GM21528 (cell line): ENCODE data around the gene FMNL2.
"Not testable (repeated sequence)": the region's sequence is repeated elsewhere in the genome, so short reads cannot be mapped to it uniquely, and the experiment has no call there.

Experiments
- ATAC-seq: cut with Tn5 transposase; IDR thresholded peaks from one replicate; pipeline ENCODE4 v1.9.1; 2021; ENCODE audit warnings: mild to moderate bottlenecking, moderate library complexity; ENCODE audit not compliant: unreplicated experiment, low FRiP score

FMNL2 gene

DNA sequence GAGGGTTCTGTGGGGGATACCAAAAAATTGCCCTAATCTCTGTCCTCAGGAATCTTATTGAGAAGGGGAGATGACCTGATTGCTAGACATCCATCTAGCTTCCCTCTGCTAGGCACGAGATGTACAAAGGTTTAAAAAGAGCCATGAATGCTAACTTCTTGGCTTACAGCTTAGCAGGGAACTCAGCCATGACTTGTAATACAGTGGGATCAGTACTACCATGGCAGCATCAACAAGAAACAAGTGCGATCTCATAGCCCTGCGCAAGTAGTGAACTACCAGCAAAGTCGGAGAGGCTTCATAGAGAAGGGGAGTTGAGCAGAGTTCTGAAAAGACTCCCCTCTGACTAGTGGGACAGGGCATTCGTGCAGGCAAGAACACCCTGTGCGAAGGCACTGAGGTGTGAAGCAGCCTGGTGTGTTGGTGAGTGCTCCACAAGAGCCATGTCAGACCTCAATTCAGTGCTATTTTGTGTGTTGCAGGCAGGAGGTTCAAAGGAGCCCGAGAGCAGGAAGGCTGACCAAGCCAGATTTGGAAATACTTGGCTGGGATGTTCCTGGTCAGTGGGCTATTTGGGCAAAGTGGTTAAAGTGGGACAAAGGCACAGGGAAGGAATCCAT is 130.0 kb downstream of the FMNL2 start:
- ATAC-seq = no peak

- ATAC-seq = no peak
Measured at GRCh38 chr2:152465541-152465940, 130.6 kb downstream of the FMNL2 start.

DNA sequence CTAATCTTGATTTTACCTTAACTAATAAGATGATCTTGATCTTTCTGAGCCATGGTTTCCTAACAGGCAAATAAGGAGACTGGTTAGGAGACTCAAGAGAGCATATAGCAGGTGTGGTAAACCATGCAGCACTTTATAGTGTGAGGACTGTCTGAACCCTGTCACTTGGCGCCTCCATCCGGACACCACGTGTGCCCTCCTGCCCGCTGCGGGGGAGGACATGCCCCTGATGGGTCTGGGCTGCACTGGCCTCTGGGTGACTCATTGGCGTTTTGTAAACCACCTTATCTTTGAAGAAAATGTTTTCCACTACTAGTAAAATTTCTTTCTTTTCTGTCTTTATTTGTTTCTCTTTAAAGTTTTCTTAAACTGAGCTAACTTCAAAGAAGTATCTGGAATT is 131.1 kb downstream of the FMNL2 start:
- no peak for ATAC-seq

DNA sequence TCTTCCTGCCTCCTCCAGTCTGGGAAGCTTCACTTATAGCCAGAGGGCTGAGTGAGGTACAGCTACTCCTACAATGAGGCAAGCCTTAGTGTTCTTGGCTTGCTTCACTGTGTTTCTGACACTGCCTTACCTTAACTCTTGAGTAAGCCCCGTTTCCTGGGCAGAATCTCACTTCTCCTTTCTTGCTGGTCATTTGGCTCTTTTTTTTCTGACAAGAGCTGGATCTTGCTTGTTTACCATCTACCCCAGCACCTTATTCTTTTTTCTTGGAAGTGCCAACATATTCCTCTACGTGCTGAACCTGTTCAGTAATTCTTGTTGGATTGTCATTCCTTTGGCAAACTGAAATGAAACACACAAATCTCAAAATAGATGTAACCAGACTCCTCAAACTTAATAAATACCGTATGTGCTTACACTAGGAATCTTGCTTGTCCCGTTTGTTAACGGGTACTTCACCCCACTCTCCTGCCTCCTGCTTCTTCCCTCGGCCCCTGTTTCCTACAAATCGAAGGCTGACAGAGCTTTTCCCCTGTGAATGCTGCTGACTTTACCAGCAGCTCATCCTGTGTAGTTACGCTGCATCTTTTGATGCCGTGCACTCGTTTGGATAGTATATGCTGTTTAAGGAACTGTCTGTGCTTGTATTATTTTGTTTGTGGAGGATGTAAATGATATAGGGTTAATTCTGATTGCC is 132.2 kb downstream of the FMNL2 start:
- peak; percentile 97 for ATAC-seq

DNA sequence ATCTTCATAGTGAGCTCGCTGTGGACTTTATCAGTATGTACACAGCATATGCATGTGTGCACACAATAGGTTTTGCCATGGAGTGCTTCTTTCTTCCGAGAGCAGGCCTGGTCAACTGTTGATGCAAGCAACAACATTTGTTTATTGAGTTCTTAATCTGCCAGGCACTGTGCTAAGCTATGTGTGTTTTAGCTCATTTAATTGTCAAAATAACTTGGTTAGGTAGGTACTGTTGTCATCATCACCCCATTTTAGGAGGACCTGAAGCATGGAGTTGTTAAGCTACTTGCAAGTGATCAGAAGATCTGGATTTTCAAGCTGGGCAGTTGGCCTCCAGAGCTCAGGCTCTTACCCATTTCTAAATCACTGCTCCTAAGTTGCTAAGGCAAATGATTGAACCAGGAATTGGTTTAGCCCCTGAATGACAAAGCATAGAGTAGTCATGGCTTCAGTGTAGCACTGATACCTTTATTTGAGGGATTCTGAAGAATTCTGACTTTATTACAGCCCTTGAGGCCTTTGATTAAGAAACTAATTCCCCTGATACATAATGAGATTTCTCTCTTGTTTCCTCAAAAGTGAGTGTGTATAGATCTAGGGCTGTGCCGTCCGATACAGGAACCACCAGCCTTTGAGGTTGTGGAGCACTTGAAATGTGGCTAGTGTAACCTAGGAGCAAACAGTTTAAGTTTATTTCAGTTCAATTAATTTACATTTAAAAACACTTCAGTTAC is 132.9 kb downstream of the FMNL2 start:
- no peak for ATAC-seq

- ATAC-seq = no peak
Measured at GRCh38 chr2:152468899-152469692, 134.1 kb downstream of the FMNL2 start.

GRCh38 chr2:152470861-152471854 is 136.2 kb downstream of the FMNL2 start:
- ATAC-seq = no peak

- ATAC-seq = no peak
Measured at GRCh38 chr2:152472481-152472887, 137.5 kb downstream of the FMNL2 start.

DNA sequence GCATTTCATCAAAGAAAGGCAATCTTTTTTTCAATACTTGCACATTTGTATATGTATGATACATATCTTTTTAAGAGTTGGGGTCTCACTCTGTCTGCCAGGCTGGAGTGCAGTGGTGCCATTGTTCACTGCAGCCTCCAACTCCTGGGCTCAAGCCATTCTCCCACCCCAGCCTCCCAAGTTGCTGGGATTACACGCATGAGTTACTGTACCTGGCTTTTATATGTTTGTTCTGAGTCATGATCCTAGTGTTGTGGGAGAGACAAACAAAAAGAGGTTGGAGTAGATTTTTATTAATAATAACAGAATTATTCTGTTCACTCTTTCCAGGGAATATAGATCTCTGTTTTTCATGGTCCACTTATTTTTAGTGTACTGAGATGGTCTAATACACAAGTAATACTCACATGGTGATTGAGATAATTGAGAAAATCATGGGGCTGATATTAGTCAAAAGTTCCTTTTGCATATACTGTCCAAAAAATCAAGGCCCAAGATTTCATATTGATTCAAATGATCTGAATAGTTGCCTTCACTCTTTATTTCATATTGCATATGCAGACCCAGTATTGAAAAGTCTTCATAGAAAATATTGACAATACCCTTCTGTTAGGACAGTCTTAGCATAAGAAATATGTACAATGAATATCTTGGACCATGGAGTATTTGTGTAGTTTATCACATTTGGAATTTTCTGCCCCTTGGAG is 138.3 kb downstream of the FMNL2 start:
- ATAC-seq = no peak

DNA sequence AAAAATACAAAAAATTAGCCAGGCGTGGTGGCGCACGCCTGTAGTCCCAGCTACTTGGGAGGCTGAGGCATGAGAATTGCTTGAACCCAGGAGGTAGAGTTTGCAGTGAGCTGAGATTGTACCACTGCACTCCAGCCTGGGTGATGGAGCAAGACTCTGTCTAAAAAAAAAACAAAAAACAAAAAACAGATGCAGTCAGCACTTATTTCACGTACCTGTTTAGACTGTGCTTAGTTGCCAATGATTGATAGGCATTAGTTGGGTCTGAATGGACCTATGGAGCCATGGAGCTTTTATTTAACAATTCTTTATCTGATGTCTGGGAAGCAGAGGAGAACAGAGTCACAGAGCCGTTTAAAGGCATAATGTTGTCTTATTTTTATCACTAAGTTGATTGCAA is 139.5 kb downstream of the FMNL2 start:
- ATAC-seq = not testable (repeated sequence)

GRCh38 chr2:152475982-152476381 is 141.0 kb downstream of the FMNL2 start:
- ATAC-seq = no peak

DNA sequence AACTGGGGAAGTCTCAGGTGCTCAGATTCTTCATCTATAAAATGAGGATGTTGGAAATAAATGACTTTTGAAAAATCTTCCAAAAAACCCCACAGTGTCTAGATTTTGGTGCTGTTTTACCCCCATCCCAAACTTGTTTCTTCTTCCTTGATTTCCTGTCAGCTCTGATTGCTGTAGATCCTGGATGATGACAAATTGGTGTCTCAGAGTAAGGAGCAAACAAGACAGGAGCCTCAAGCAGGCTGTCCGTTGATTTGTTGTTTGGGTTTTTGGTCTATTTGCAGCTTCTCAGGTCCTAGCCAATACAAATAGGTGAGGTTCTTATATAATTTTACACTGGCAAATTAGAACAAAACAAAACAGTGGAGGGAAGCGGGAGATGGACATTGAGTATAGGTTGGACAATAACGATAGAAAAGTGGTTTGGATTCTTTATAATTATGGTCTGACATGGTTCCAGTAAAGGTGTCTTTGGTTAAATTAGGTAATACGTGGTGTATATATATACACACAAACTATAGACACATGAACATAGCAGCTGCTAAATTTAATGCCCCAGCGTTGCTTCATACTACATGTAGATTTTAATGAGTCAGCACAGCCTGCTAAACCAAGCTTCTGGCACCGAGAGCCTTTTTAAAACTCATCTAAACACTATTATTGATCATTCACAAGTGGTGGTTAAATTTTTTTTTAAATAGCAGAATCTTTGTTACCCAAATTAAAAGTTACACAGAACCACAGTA is 142.5 kb downstream of the FMNL2 start:
- ATAC-seq = no peak

GRCh38 chr2:152479282-152479681 is 144.3 kb downstream of the FMNL2 start:
- ATAC-seq = no peak

DNA sequence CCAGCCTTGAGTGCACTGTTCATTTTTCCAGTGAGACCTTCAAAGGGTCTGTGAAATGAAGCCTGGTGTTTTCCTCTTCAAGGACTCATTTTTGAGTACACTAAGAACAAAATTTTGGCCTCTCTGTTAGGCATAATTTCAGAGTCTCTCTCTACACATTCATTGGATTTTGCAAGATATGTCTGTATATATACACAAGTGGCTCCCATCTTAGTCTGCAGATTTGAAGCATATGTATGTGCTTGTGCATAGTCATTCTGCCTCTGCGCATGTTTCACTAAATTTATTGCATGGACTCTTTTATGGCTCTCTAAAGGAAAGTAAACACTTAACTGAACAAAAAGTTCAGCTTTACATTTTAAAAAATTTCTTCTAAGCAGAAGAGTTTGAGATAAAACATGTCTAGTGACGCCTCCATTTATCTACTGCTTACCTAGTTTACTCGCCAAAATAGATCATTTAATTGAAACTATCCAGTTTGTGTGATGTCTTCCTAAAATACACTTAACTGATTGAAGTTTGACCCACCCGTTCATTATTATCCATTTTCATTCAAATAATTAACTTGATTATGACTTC is 145.9 kb downstream of the FMNL2 start:
- no peak for ATAC-seq

- ATAC-seq = no peak
Measured at GRCh38 chr2:152481881-152482583, 147.1 kb downstream of the FMNL2 start.

DNA sequence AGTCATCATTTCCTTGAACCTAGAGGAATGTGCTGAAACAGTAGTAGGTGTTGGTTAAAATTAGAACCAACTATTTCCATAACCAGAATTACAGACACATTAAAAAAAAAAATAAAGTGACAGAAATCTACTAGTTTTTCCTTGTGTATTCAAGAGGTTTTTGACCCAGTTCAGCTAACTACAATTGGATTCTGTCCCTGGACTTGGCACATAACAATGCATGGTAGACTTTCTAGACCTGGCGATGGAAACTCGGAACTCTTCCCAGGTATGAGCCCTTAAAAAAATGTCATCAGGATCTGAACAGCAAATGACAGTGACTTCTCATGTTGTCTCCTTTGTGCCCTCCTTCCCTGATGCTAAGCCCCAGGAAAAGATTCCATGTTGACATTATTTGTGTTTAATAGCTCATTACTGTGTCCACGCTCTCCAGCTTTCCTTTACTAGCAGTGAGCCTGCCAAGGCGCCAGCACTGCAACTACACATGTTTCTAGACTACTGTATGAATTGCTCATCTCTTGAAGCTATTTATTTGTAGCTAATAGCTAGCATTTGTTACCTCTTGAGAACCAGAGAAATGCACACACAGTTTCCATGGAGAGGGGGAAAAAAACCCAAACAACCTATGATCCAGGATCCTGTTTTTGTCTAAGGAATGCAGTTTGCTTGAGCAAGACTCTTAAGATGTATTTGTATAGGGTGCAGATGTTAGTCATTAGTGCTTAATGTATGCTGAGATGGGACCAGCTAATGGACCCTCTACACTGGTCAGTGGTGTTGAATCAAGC is 148.5 kb downstream of the FMNL2 start:
- no peak for ATAC-seq
